HepG2 (cell line): ENCODE results near the gene BZW1. TPM values are rescaled to one million over a fixed set of nuclear protein-coding genes. Genes with fewer than 3 reads are reported as not detected.

Experiments used
- FLYWCH1 ChIP-seq: sonication (generic); formaldehyde crosslinking; IDR thresholded peaks from 2 replicates; pipeline ENCODE4 v1.8.1; 2023; ENCODE audit warnings: mild to moderate bottlenecking, missing genetic modification reagents
- GLI4 ChIP-seq: sonication (generic); formaldehyde crosslinking; IDR thresholded peaks from 2 replicates; pipeline ENCODE4 v1.5.1; 2020; ENCODE audit warnings: missing genetic modification reagents, mild to moderate bottlenecking, moderate library complexity, borderline replicate concordance
- HMGA1 ChIP-seq: sonication (generic); formaldehyde crosslinking; conservative IDR thresholded peaks from 2 replicates; pipeline ENCODE4 v1.4.0; 2020; ENCODE audit warnings: missing genetic modification reagents
- HOXA5 ChIP-seq: sonication (generic); formaldehyde crosslinking; IDR thresholded peaks from 2 replicates; pipeline ENCODE4 v1.4.0; 2020; ENCODE audit warnings: missing genetic modification reagents
- NFATC3 ChIP-seq: sonication (generic); formaldehyde crosslinking; IDR thresholded peaks from 2 replicates; pipeline ENCODE4 v1.5.1; 2020; ENCODE audit warnings: mild to moderate bottlenecking, missing genetic modification reagents
- NFIC ChIP-seq: IDR thresholded peaks from 2 replicates; pipeline ENCODE4 v1.6.1; 2012; ENCODE audit warnings: mild to moderate bottlenecking, low read length, inconsistent platforms
- SMC3 ChIP-seq: IDR thresholded peaks from 2 replicates; pipeline ENCODE4 v1.6.1; 2011; ENCODE audit warnings: low read length, improper control_type of control experiment
- TEAD3 ChIP-seq: optimal IDR thresholded peaks from 2 replicates; pipeline ENCODE3; 2016; ENCODE audit warnings: borderline replicate concordance
- TP53 ChIP-seq: sonication (generic); formaldehyde crosslinking; conservative IDR thresholded peaks from 2 replicates; pipeline ENCODE4 v1.4.0; 2020; ENCODE audit warnings: missing genetic modification reagents
- XRCC5 ChIP-seq: fragments of 200-400 bp; formaldehyde crosslinking; optimal IDR thresholded peaks from 2 replicates; pipeline ENCODE3; 2017; ENCODE audit warnings: mild to moderate bottlenecking, low read length
- ZBTB7A ChIP-seq: sonication (generic); formaldehyde crosslinking; IDR thresholded peaks from 2 replicates; pipeline ENCODE4 v1.8.0; 2022; ENCODE audit warnings: mild to moderate bottlenecking, missing genetic modification reagents
- ZC3H4 ChIP-seq: sonication (generic); formaldehyde crosslinking; IDR thresholded peaks from 2 replicates; pipeline ENCODE4 v1.4.0; 2020; ENCODE audit warnings: missing genetic modification reagents, borderline replicate concordance
- ZNF333 ChIP-seq: sonication (generic); formaldehyde crosslinking; IDR thresholded peaks from 2 replicates; pipeline ENCODE4 v1.4.0; 2020; ENCODE audit warnings: mild to moderate bottlenecking, missing genetic modification reagents, borderline replicate concordance
- ZNF33B ChIP-seq: sonication (generic); formaldehyde crosslinking; IDR thresholded peaks from 2 replicates; pipeline ENCODE4 v1.5.1; 2020; ENCODE audit warnings: mild to moderate bottlenecking, missing genetic modification reagents
- ZNF484 ChIP-seq: sonication (generic); formaldehyde crosslinking; IDR thresholded peaks from 2 replicates; pipeline ENCODE4 v1.5.1; 2020; ENCODE audit warnings: mild to moderate bottlenecking, low read depth, missing genetic modification reagents, borderline replicate concordance
- ZNF556 ChIP-seq: sonication (generic); formaldehyde crosslinking; IDR thresholded peaks from 2 replicates; pipeline ENCODE4 v1.4.0; 2020; ENCODE audit warnings: mild to moderate bottlenecking, missing genetic modification reagents, borderline replicate concordance
- ZNF614 ChIP-seq: IDR thresholded peaks from 2 replicates; pipeline ENCODE4 v1.6.1; 2018; ENCODE audit warnings: missing biosample characterization, missing genetic modification reagents, inconsistent platforms, borderline replicate concordance
- ZNF724P ChIP-seq: sonication (generic); formaldehyde crosslinking; IDR thresholded peaks from 2 replicates; pipeline ENCODE4 v1.8.0; 2022; ENCODE audit warnings: missing genetic modification reagents, borderline replicate concordance
- ZNF772 ChIP-seq: sonication (generic); formaldehyde crosslinking; IDR thresholded peaks from 2 replicates; pipeline ENCODE4 v1.5.0; 2020; ENCODE audit warnings: mild to moderate bottlenecking, missing genetic modification reagents
- polyA plus RNA-seq, 8 experiments: library from polyadenylated mRNA; depleted of rRNA in 3 of 8; stranded (reverse) in 7 of 8; unstranded in 1 of 8; fragments of >200 nt; fragmentation: Illumina TruSeq in 4 of 8; extraction: Trizol in 4 of 8; gene quantifications; 2 replicates each; pipeline versions ENCODE4 v1.2.1 to v1.2.3, GENCODE V29; 2011 to 2016; ENCODE audit warnings: low read depth in 4 of 8, missing spikeins in 1 of 8, mixed read lengths in 1 of 8; ENCODE audit not compliant: insufficient read depth in 1 of 8
- total RNA-seq, 5 experiments: library from RNA; depleted of rRNA; stranded (reverse); fragments of >200 nt; fragmentation: Illumina TruSeq; extraction: Trizol; gene quantifications; 2 replicates each; pipeline ENCODE4 v1.2.3, GENCODE V29; 2016; ENCODE audit warnings: low read depth in 1 of 5
- TF ChIP-seq, protein P1 (sequence below): fragments of 450-650 bp; IDR thresholded peaks from 2 replicates; pipeline ENCODE4 v1.6.1; 2016
- TF ChIP-seq, protein P2 (sequence below), 2 experiments: IDR thresholded peaks; 2 replicates each; pipeline ENCODE4 v1.6.1; 2011 to 2012; ENCODE audit warnings: low read length in 2 of 2, borderline replicate concordance in 1 of 2, low read depth in 1 of 2, mild to moderate bottlenecking in 1 of 2, moderate library complexity in 1 of 2
- TF ChIP-seq, protein P3 (sequence below): sonication (generic); formaldehyde crosslinking; IDR thresholded peaks from 2 replicates; pipeline ENCODE4 v1.4.0; 2020; ENCODE audit warnings: missing genetic modification reagents

The BZW1 gene
- total and polyA plus RNA-seq, 2 of the 13 experiments (the other 11 are each of a cell fraction or from before 2014, with no cell fraction given): 106 to 384 TPM

DNA sequence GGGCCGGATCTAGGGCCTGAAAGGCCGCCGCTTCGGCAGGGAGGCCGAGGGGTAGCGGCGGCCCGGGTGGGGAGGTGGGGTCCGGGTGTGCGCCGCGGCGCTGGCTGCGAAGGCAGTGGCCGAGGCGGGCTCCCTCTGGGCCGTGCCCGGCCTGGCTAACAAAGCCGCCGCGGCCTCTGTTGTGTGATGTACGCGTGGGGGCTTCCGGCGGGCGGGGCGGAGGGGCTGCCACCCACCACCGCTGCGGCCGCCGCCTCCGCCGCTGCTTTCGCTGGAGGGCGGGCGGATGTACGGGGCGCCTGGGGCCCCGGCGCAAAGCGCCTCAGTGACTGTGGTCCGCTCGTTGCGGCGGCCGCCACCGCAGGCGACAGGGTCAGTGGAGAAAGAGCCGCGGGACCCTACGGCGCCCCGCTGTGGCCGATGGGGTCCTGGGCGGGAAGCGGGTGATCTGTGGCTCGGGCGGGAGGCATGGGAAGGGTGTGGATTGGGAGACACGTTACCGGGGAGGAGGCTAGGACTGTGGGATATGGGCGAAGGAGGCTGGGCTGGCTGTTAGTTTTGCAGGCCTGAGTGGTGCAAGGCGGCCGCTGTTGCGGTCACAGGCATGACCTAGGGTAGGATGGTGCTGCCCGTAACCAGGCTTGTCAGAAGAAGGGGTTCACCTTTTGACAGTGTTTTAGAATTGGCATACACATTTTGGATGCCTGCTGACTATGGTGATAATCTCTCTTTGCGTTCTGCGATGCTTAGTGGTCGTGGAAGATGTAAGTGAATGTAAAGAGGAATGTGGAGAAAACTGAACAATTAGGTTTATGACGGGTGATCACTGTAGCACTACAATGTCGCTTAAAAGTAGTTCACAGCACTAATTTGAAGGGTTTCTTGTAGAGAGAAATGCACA is 662 bp downstream of the BZW1 start (continued):
- TF ChIP-seq ZBTB7A (CRISPR knock-in tag): peak; percentile 48; the same call in 1 of the 2 replicates
- TF ChIP-seq NFIC: no peak; the same call in 1 of the 2 replicates
- TF ChIP-seq, protein P1, sequence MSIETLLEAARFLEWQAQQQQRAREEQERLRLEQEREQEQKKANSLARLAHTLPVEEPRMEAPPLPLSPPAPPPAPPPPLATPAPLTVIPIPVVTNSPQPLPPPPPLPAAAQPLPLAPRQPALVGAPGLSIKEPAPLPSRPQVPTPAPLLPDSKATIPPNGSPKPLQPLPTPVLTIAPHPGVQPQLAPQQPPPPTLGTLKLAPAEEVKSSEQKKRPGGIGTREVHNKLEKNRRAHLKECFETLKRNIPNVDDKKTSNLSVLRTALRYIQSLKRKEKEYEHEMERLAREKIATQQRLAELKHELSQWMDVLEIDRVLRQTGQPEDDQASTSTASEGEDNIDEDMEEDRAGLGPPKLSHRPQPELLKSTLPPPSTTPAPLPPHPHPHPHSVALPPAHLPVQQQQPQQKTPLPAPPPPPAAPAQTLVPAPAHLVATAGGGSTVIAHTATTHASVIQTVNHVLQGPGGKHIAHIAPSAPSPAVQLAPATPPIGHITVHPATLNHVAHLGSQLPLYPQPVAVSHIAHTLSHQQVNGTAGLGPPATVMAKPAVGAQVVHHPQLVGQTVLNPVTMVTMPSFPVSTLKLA: no peak
- peak; percentile 49 for TF ChIP-seq TEAD3
- no peak for TF ChIP-seq ZNF614 (CRISPR knock-in tag)
- no peak for TF ChIP-seq TP53
- TF ChIP-seq HOXA5 (CRISPR knock-in tag): no peak; the same call in 1 of the 2 replicates
- no peak for TF ChIP-seq ZNF724P (CRISPR knock-in tag)
- TF ChIP-seq SMC3: peak; percentile 46; the same call in 1 of the 2 replicates
- TF ChIP-seq ZC3H4 (CRISPR knock-in tag): peak; percentile 50; the same call in 1 of the 2 replicates
- TF ChIP-seq ZNF333 (CRISPR knock-in tag): peak; percentile 74
- TF ChIP-seq FLYWCH1 (CRISPR knock-in tag): peak; percentile 51; the same call in 1 of the 2 replicates
- peak; percentile 91; the same call in 1 of the 2 replicates for TF ChIP-seq NFATC3 (CRISPR knock-in tag)
- peak; percentile 64; the same call in 1 of the 2 replicates for TF ChIP-seq ZNF484
- TF ChIP-seq, protein P2, sequence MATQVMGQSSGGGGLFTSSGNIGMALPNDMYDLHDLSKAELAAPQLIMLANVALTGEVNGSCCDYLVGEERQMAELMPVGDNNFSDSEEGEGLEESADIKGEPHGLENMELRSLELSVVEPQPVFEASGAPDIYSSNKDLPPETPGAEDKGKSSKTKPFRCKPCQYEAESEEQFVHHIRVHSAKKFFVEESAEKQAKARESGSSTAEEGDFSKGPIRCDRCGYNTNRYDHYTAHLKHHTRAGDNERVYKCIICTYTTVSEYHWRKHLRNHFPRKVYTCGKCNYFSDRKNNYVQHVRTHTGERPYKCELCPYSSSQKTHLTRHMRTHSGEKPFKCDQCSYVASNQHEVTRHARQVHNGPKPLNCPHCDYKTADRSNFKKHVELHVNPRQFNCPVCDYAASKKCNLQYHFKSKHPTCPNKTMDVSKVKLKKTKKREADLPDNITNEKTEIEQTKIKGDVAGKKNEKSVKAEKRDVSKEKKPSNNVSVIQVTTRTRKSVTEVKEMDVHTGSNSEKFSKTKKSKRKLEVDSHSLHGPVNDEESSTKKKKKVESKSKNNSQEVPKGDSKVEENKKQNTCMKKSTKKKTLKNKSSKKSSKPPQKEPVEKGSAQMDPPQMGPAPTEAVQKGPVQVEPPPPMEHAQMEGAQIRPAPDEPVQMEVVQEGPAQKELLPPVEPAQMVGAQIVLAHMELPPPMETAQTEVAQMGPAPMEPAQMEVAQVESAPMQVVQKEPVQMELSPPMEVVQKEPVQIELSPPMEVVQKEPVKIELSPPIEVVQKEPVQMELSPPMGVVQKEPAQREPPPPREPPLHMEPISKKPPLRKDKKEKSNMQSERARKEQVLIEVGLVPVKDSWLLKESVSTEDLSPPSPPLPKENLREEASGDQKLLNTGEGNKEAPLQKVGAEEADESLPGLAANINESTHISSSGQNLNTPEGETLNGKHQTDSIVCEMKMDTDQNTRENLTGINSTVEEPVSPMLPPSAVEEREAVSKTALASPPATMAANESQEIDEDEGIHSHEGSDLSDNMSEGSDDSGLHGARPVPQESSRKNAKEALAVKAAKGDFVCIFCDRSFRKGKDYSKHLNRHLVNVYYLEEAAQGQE (IDR thresholded peaks at IDR 0.05; ENCODE audit: borderline replicate concordance in 1 of 2, low read depth in 1 of 2, low read length in 2 of 2): no peak
- no peak for TF ChIP-seq ZNF33B
- no peak; the same call in 1 of the 2 replicates for TF ChIP-seq ZNF772 (CRISPR knock-in tag)
- TF ChIP-seq, protein P3, sequence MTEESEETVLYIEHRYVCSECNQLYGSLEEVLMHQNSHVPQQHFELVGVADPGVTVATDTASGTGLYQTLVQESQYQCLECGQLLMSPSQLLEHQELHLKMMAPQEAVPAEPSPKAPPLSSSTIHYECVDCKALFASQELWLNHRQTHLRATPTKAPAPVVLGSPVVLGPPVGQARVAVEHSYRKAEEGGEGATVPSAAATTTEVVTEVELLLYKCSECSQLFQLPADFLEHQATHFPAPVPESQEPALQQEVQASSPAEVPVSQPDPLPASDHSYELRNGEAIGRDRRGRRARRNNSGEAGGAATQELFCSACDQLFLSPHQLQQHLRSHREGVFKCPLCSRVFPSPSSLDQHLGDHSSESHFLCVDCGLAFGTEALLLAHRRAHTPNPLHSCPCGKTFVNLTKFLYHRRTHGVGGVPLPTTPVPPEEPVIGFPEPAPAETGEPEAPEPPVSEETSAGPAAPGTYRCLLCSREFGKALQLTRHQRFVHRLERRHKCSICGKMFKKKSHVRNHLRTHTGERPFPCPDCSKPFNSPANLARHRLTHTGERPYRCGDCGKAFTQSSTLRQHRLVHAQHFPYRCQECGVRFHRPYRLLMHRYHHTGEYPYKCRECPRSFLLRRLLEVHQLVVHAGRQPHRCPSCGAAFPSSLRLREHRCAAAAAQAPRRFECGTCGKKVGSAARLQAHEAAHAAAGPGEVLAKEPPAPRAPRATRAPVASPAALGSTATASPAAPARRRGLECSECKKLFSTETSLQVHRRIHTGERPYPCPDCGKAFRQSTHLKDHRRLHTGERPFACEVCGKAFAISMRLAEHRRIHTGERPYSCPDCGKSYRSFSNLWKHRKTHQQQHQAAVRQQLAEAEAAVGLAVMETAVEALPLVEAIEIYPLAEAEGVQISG (CRISPR knock-in tag): peak; percentile 82
- no peak for TF ChIP-seq HMGA1 (CRISPR knock-in tag)
- TF ChIP-seq XRCC5: peak; percentile 96
- peak; percentile 80; the same call in 1 of the 2 replicates for TF ChIP-seq GLI4 (CRISPR knock-in tag)
- TF ChIP-seq ZNF556 (CRISPR knock-in tag): peak; percentile 77
